Retina (tissue), 1 donor: ENCODE data around the gene CPEB1.

Source experiments
- DNase-seq: peaks from one replicate; pipeline ENCODE4 v3.0.0-alpha.2; 2016

CPEB1 gene

DNA sequence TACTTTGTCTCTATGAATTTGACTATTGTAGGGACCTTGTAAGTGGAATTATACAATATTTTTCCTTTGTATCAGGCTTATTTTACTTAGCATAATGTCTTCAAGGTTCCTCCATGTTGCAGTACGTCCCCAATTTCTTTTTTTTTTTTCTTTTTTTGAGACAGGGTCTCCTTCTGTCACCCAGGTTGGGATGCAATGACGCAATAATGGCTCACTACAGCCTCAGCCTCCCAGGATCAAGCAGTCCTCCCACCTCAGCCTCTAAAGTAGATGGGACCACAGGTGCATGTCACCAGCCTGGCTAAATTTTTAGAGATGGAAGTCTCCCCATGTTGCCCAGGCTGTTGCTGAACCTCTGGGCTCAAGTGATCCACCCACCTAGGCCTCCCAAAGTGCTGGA lies 66.5 kb downstream of the CPEB1 start:
- DNase-seq = no peak

DNA sequence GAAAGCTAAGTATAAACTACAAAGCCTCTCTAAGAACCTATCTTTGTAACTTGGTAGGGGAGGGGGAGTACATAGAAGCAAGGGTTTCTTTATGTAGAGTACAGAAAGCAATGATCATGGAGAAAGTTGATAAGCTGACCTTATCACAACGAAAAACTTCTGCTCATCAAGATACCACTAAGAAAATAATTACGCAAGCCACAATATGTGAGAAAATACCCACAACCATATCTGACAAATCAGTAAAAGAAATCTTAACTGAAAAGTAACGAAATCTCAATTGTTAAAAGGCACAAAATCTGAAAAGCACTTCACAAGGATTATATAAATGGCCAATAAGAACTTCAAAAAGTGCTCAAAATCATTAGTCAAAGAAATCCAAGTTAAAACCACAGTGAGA lies 71.8 kb downstream of the CPEB1 start:
- no peak for DNase-seq

DNA sequence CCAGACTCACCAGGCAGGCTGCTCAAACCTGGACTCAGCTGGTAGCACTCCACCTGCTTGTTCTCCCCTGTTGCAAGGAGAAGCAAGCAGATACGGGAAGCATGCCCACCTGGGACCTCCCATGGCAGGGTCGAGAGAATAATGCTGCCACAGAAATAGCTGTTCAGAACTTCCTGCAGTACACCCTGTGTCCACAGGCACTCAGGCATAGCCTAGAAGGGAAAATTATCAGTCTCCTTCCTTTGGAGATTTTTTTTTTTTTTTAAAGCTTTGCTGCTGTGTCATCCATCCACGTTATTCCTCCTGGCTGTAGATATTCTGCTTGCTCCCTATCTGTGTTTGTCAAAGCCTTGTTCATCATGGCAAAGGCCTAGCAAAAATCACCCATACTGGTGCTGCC lies 74.2 kb downstream of the CPEB1 start:
- DNase-seq = peak; percentile 9

DNA sequence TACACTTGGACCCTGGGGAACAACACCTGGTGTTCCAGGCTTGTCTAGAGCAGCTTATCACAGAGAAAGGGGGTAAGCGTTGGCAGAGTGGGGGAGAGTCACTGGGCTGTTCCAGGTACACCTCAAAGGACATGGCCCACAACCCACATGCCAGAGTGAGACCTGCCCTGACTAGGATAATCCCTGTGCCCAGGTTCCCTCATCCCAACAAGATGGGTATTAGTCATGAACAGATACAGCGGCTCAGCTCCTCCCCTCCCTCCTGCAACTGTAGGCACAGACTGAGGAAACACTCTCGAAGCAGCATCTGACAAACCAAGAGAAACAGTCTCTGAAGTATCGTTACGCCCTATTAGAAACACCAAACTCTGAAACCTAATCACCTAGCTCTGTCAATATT lies 74.9 kb downstream of the CPEB1 start:
- no peak for DNase-seq

DNA sequence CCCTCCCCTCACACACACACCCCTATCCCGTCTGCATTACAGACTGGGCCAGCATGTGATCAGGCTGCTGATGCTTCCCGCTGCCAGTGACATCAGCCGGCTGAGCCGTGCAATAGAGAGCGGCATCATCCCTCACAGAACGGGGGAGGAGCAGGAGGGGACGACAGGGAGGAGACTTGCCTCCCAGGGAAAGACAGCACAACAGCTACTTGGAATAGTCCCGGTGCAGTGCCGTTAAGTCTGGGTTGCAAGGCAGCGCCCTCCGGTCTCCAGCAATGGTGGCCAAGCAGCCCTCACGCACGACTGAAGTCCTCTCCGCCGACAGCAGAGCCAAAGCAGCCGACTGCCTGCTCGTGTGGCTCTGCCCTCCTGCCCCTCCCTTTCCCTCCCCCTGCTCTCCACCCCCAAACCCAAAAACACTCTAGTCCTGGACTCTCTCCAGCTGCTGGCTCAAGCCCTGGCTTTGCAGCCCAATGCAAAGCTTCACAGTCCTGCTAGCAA lies 75.4 kb downstream of the CPEB1 start:
- peak; percentile 79 for DNase-seq

DNA sequence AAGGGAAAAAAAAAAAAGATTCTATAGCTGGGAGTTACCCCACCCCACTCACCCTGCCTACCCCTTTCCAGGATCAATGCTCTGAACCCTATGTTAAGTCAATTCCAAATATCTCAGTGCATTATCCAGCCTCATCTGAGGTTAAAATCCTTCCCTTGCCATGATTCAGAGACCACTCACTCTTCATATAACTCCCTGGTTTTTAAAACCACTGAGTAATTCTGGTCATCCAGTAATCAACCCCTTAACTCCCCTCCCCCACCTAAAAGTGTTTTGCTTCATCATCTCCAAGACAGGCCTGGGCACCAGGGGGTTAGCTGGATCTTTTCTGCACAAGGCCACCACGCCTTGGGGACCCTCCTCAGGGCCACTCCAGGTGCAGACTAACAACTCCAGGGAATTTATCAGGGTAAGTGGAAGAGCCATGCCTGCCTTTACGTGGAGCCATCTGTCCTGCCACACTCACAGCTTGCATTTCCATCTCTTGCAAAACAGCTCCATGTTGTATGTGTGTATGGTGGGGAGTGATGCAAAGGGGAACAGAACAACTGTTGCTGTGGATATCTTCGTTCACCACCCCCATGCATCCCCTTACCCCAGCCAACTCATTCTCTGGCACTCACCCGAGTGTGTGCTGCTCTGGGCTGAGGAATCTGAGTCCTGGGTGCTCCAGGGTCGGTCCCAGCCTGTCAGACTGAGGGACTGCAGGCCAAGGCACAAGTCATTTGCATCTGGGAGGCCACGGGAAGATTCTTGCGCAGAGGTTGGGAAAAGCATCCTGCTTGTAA lies 76.2 kb downstream of the CPEB1 start:
- DNase-seq = peak; percentile 36

DNA sequence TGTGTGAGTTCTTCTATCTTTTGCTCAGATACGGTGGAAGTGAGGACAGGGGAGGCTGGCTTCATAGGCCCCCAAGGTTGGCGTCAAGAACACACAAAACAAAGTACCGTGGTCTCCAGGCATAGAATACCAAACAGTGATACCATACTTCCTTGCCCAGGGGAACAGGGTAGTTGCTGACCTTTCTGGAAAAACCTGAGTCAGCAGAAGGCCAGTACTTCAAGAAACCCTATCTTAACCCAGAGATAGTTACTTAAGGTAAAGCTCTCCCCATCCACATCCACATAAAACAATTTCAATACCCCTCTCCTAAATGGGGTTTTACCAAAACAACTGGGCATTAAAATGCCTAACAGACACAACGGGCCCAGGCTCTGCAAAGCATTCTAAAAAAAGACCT lies 77.3 kb downstream of the CPEB1 start:
- no peak for DNase-seq

DNA sequence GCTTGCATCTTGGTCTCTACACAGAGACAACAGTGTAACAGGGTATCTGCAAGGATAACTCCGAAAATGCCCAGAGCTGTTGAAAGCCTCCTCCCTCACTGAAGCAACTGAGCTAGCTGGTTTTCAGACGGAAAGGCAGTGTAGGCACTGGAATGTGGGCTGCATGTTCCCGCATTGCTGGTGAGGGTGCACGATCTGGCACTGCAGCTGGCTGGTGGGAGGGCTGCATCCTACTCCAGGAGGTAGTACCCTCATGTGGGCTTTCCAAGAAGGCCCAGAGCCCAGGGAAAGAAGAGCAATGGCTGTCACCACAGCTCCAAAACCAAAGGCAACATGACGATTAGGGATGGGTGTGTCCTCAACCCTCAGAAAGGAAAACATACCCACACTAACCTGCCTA lies 78.2 kb downstream of the CPEB1 start:
- DNase-seq = no peak

DNA sequence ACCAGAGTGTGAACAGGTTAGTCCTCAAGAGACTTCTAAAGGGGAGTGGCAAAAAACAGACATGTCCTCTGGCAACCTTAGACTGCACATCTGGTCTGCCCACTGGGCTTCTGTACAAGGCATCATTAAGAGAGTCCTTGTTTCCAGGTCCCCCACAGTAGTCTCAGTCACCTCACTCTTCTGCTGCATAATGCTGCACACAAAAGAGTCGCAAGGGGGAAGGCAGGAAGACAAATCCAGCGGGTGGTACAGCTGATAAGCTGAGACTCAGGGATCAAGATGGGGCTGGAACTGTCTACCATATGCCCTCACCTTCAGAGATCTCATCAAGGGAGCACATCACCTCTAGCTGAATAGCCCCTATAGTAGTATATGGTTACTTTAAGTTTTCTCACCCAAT lies 79.5 kb downstream of the CPEB1 start:
- DNase-seq = no peak

DNA sequence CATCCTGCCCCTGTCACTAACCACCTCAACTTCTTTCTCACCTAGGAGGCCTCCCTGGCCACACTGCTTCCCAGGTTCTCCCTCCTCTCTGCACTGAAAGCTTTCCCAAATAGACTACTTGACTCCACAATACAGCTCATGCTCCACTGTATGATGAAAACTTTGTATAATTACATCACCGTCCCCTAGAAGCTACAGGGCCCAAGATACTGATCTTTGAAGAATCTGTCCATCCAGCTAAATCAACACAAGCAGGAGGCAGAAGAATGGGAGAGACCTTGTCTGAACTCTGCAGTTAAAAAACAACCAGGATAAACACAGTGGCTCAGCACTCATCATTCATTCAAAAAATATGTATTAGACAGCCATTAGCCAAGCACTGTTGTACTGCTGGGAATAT lies 80.5 kb downstream of the CPEB1 start:
- no peak for DNase-seq

DNA sequence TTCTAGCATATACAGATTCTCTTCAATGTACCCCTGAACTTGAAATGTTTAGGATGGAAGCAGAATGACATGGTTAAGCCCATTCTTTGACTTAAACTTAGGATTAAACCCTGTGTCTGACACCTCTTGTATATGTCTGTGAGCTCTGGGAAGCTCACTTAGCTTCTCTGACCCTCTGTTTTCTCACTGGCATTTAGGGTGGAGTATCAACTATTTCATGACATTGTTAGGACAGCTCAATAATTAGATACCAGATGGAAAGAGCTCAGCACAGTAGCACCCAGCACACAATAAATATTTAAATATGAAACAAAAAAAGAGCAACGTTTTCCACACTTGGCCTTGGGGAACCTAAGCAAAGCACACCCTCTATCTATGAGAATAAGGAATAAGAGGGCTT lies 88.7 kb downstream of the CPEB1 start:
- no peak for DNase-seq

DNA sequence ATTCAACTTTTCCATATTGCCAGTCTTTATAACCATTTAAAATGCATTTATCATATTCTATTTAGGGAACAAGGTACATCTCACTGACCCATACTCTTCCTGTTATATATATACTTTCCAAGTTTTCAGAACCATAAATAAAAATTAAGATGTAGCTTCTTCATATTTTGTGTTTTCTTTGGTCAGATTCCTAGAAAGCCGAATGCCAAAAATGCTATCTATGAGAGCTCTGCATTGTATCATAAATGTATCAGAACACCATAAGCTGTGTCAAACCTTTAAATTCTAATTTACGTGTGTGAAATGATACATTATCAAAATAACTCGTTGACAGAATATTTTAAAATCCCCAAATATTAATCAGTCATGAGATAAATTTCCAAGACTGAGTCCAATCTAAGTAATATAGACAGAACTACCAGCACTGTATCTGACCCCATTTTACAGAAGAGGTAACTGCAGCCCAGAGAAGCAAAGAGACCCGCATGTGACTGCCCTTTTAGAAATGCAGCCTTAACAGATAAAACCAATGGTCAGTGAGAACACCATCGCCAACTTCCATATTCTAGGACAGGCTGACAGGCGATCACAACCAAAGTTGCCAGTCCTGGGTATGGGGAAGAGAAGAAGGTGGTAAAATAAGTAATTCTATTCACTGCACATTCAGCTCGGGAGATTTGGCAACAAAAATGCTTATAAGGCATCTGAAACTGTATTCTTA lies 90.7 kb downstream of the CPEB1 start:
- no peak for DNase-seq

DNA sequence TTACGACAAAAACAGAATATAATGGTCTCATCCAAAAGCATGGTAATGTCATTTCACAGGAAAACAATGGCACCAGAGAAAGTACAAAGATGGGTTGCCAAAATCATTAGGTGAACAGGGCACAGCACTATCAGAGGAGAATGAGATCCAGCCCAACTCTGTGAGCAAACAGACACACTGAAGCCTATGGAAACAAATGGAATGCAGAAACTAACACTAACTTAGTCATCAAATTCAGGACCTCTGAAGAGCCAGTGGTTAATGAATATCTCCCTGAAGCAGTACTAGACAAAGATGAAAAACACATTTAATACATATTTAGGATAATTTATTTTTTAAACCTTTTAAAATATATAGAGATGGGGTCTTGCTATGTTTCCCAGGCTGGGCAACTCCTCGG lies 92.3 kb downstream of the CPEB1 start:
- DNase-seq = no peak

DNA sequence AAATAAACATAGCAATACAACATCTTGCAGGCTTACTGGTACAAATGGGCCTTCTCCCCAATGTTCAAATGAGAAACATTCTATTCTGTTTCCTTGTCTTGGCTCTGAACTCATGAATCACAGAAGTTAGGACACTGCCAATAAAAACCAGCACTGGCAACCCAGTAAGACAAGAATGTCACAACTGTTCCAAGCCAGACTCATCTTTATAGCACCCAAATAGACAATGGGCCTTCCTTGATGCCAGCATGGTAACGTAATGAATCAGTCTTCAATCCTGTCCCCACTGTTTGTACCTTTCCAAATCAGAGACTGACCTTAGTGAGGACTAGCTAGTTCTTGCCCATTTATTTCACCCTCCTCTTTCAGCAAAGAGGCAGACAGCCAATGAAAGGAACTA lies 92.8 kb downstream of the CPEB1 start:
- DNase-seq = no peak

DNA sequence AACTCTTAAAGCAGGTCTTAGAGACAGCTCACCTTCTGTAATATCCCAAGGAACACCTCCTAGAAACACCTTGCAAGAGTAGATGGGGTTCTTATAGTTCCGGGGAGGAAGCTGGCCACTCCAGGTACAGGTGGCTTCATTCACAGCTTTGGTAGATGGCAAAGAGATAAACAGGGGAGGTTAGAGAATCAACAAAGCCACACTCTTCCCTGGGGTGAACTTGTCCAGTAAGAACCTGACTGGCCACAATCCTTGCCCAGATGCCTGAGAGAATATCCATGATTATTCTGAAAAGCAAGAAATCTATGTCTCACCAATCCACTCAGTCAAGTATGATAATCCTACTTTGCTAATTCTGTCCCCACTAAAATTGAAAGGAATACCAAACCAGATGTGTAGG lies 93.3 kb downstream of the CPEB1 start:
- DNase-seq = no peak

DNA sequence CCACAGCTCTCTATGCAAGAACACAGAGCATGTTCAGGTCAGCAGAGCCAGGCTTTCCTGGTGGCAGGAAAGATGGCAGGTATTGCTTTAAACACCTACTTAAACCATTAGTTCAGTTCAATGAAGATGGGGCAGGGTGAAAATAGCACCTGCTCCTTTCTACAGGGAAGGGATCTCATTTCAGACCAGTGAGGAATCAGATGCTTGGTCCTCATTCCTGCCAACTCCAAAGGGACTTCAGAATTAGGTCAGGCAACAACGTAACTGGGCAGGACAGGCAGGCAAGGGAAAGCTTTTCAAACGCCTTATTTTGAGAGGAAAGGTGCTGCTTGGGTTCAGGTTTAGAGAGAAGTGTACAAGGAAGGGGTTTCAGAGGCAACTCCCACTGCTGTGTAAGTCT lies 94.3 kb downstream of the CPEB1 start:
- DNase-seq = no peak

DNA sequence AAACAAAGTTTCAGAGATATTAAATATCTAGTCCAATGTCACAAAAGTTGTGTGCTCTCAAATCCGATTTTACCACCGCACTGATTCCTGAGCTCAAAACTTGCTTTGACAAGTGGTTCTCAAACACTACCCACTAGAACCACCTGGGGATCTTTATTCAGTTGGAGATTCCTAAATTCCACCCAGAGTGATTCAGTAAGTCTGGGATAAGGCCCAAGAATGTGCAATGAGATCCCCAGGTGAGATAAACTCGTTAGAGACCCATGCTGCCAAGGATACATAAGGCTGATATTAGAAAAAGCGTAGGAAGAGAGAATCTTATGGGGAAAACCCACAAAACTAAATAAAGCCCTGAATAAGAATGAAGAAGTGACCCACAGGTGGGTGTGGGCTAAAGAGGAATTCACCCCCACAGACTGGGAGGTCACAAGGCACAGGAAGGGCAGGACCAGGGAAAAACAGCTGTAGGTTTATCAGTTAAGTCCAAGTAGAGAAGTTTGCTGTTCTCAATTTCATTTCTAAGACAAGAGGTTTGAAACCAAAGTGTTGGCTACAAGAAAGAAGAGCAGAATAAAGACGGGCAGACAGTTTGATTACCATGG lies 95.4 kb downstream of the CPEB1 start:
- no peak for DNase-seq

DNA sequence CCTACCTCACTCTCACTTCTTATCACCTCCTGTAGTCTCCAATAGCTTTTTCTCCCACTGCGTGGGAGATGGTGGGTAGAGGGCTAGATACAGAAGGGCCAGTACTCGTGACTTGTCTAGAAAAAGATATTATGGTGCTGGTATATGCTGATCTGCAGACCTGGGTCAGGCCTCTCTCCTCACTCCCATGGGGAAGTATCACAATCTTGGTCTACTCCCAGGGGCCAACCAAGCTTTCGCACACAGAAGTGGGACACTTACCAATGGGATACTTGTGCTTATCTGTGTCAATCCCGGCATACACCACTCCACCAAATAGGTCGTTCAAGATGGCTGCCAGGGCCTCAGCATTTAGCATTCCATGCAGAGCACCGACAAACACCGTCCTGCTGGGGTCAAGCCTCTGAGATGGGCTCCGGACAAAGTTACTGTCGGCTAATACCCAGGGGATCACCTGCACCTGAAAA lies 97.9 kb downstream of the CPEB1 start:
- no peak for DNase-seq

DNA sequence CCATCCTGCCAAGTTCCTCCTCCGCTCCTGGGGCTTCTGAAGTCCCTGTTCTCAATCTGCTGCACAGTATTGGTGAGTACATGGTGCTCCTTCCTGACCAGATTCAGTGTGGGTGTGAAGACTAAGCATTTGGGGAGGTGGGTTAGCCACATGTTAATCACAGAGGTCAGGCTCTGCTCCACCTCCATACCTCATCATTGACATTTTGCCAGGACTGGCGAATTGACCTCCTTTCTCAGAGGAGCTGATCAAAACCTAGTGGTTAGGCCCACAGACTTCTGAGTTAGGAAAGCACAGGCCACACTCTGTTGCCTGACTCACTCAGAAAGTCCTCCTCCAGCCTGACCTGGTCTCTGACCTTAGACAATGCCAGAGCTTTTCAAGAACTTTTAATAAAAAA lies 98.5 kb downstream of the CPEB1 start:
- no peak for DNase-seq

DNA sequence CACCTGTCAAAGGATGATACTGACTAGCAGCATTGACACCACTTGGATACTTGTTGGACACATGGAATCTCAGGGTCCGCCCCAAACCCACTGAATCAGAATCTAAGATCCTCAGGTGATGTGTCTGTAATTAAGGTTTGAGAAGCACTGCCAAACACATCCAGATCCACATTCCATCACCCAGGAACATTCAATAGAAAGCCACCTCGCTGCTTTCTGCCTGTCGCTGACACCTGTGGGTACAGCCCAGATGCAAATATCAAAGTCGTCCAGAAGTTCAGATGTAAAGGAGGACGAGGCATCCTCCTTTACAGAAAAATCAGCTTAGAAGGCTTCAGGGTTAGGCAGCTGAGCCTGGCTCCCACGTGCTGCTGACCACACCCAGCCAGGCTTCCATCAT lies 101.7 kb downstream of the CPEB1 start:
- no peak for DNase-seq

DNA sequence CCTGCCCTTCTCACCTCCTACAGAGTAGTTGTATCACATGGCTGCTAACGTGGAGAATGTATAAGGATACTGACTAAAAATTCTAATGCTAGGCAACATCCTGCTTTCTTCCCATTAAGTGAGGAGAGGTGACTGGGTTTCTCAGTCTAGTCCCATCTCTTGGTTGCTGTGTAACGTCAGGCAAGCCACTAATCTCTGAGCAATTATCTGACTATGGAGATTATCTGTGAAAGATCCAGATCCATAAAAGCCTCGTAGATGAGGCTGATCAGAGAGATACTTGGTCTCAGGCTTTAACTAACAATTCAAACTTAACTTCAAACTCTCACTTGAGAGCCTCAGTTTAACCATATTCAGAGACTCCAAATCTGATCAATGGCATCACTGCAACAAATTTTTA lies 102.2 kb downstream of the CPEB1 start:
- no peak for DNase-seq

DNA sequence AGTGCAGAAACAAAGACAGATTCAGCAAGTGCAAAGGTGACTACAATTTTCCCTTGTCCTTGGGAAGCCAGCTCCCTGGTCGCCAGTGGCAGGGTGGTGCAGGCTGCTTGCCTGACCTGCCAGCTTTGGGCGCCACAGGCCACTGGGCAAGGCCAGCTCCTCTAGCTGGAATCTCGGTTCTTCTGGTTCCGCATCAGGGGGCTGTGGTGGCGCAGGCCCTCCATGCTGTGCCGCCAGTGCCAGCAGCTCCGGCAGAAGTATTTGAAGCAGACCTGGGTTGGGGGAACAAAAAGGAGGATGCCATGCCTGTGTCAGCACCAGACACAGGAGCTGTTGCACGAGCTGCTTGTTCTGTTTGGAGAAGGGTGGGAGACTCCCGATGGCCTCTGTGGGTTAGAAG lies 102.7 kb downstream of the CPEB1 start:
- DNase-seq = no peak

DNA sequence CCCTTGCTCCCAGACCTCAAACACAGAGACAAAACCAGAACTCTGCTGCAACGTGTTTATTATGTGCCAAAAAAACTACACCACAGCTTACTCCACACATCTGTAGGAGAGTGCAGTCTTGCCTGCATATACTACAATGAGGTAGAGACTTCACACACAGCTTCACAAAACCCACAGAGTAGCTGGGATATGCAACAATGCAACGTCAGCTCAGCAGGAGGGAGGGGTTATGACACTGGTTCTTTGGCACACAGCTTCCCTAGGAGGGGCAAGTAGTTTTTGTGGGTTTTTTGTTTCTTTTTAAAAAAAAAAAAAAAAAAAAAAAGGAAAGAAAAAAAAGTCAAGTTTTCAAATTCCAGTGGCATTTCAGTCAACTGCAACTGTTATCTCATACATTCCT lies 104.0 kb downstream of the CPEB1 start:
- no peak for DNase-seq

DNA sequence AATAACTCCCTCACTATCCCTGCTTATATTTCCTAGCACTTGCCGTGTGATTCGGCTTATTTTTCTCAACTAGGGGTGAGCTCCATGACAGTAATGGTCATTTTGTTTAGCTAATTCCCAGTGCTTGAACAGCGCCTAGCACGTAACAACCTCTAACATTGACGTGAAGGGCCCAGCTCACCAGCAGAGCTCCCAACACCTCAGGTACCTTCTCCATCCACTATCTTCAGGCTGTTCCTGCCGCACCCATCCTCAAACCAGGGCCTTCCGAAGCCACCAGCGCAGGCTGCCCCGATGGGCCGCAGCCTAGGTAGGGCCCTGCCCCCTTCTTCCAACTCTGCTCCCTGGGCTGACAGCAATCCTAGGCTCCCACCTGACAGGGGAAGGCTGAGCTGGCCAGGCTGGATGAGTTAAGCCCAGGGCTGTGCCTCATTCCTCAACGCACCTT lies 106.2 kb downstream of the CPEB1 start:
- no peak for DNase-seq
